Activated CD4-positive, CD25-positive, alpha-beta regulatory T cell treated with anti-CD3 and anti-CD28 coated beads, Interleukin-2, amount 50 U/mL, for 24 hours (primary cell): ENCODE results near the gene HAS3.
"Not testable (repeated sequence)": the region's sequence is repeated elsewhere in the genome, so short reads cannot be mapped to it uniquely, and the experiment has no call there.

Source experiments
- ATAC-seq, 2 donors: fragments of 150-1000 bp; cut with Tn5 transposase; one replicate each; pipeline ENCODE4 v1.10.0; 2021; ENCODE audit warnings: mild to moderate bottlenecking in 1 of 2, moderate library complexity in 1 of 2

HAS3 gene

GRCh38 chr16:69118468-69118867 lies 13.0 kb downstream of the HAS3 start:
- no peak for ATAC-seq

GRCh38 chr16:69118994-69119393 lies 13.5 kb downstream of the HAS3 start:
- ATAC-seq = no peak

GRCh38 chr16:69119536-69119935 lies 14.1 kb downstream of the HAS3 start:
- ATAC-seq = no peak

- ATAC-seq = no peak
Measured at GRCh38 chr16:69120096-69120664, 14.7 kb downstream of the HAS3 start.

- peak; percentile 48 to 70 for ATAC-seq
Measured at GRCh38 chr16:69123910-69124309, 18.5 kb downstream of the HAS3 start.

- ATAC-seq = not testable (repeated sequence)
Measured at GRCh38 chr16:69124406-69124805, 19.0 kb downstream of the HAS3 start.

- not testable (repeated sequence) for ATAC-seq
Measured at GRCh38 chr16:69124961-69125360, 19.5 kb downstream of the HAS3 start.

GRCh38 chr16:69126221-69126620 lies 20.8 kb downstream of the HAS3 start:
- no peak for ATAC-seq

- not testable (repeated sequence) for ATAC-seq
Measured at GRCh38 chr16:69126801-69127200, 21.3 kb downstream of the HAS3 start.

- no peak for ATAC-seq
Measured at GRCh38 chr16:69127966-69128510, 22.6 kb downstream of the HAS3 start.

- no peak for ATAC-seq
Measured at GRCh38 chr16:69130461-69130860, 25.0 kb downstream of the HAS3 start.

- no peak for ATAC-seq
Measured at GRCh38 chr16:69131167-69131838, 25.9 kb downstream of the HAS3 start.

- peak; percentile 32 to 52 for ATAC-seq
Measured at GRCh38 chr16:69131839-69132423, 26.5 kb downstream of the HAS3 start.

- peak; percentile 94 to 95 for ATAC-seq
Measured at GRCh38 chr16:69132424-69133252, 27.2 kb downstream of the HAS3 start, which contains the start of the genes CHTF8 and UTP4. CHTF8 (minus strand) TSS chr16:69132588; CDS start chr16:69121458, 11,130 bp downstream. UTP4 (plus strand) TSS chr16:69132649; CDS start chr16:69133460, 811 bp downstream.

- peak in 1 of 2 donors; percentile 13 for ATAC-seq
Measured at GRCh38 chr16:69133373-69133954, 28.0 kb downstream of the HAS3 start.

- ATAC-seq = no peak
Measured at GRCh38 chr16:69138608-69139007, 33.2 kb downstream of the HAS3 start.

- ATAC-seq = not testable (repeated sequence)
Measured at GRCh38 chr16:69139464-69139863, 34.0 kb downstream of the HAS3 start.

- no peak for ATAC-seq
Measured at GRCh38 chr16:69141014-69141413, 35.6 kb downstream of the HAS3 start.

GRCh38 chr16:69141936-69142335 lies 36.5 kb downstream of the HAS3 start:
- no peak for ATAC-seq

- no peak for ATAC-seq
Measured at GRCh38 chr16:69143116-69143515, 37.7 kb downstream of the HAS3 start.

GRCh38 chr16:69145658-69146057 lies 40.2 kb downstream of the HAS3 start:
- no peak for ATAC-seq

GRCh38 chr16:69149621-69150020 lies 44.2 kb downstream of the HAS3 start:
- not testable (repeated sequence) for ATAC-seq
